GM12873 (cell line): ENCODE results near the gene HRAS.

ENCODE experiments used
- TF ChIP-seq, protein P1 (sequence below): IDR thresholded peaks from 2 replicates; pipeline ENCODE4 v1.5.1; 2012; ENCODE audit warnings: low read depth, mild to moderate bottlenecking, moderate library complexity, low read length, control low read depth; ENCODE audit not compliant: insufficient read depth; ENCODE audit errors: missing control alignments

HRAS gene

DNA sequence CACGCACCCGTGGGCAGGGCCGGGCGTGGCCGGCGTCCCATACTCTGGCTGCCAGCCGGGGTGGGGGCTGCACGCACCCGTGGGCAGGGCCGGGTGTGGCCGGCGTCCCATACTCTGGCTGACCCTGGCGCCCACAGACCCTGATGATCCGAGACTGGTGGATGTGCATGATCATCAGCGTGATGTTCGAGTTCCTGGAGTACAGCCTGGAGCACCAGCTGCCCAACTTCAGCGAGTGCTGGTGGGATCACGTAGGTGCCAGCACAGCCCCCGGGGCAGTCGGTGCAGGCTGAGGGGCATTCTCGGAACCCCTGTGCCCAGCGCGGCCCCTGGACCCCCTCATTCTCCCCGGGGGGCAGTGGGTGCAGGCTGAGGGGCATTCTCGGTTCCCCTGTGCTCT is 47.3 kb downstream of the HRAS start:
- TF ChIP-seq, protein P1, sequence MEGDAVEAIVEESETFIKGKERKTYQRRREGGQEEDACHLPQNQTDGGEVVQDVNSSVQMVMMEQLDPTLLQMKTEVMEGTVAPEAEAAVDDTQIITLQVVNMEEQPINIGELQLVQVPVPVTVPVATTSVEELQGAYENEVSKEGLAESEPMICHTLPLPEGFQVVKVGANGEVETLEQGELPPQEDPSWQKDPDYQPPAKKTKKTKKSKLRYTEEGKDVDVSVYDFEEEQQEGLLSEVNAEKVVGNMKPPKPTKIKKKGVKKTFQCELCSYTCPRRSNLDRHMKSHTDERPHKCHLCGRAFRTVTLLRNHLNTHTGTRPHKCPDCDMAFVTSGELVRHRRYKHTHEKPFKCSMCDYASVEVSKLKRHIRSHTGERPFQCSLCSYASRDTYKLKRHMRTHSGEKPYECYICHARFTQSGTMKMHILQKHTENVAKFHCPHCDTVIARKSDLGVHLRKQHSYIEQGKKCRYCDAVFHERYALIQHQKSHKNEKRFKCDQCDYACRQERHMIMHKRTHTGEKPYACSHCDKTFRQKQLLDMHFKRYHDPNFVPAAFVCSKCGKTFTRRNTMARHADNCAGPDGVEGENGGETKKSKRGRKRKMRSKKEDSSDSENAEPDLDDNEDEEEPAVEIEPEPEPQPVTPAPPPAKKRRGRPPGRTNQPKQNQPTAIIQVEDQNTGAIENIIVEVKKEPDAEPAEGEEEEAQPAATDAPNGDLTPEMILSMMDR: no peak

DNA sequence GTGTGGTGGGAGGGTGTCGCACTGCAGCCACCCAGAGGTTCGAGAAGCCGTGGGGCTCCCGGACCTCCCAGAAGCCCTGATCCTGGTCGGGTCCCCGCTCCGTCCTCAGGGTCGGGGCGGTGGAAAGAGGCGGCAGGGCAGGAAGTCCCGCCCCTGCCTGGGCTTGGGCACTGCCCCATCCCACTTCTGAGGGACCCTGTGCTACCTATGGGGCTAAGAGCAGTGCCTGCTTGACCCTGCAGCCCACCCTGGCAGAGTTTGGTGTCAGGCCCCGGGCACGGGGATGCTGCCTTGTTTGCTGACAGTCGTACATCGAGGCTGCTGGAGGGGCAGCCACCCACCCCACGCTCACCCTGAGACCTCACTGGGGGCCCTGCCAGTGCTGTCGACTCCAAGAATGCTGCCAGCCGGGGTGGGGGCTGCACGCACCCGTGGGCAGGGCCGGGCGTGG is 47.8 kb downstream of the HRAS start:
- TF ChIP-seq, protein P1: no peak

DNA sequence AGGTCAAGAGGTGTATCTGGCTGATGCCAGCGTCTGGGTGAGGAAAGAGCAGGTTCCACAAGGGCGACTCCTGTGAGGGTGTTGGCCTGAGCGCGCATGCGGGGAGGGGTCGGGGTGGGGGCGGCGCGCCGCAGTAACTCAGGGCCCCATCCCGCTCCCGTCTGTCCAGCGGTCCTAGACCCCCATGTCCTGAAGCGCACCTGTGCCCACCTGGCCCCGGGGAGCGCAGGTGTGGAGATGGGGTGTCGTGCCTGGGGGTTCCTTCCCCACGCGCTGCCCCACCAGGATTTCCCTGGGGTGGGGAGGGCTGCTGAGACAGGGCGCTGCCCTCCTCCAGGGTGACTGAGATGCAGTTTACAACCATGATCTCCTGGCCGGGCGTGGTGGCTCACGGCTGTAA is 49.2 kb downstream of the HRAS start:
- TF ChIP-seq, protein P1: no peak

DNA sequence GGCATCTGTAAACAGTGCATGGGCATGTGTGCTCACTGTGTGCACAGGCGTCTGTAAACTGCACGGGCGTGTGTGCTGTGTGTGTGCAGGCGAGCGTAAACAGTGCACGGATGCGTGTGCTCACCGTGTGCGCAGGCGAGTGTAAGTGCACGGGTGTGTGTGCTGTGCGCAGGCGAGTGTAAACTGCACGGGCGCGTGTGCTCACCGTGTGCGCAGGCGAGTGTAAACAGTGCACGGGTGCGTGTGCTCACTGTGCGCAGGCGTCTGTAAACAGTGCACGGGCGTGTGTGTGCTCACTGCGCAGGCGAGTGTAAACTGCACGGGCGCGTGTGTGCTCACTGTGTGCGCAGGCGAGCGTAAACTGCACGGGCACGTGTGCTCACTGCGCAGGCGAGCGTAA is 50.8 kb downstream of the HRAS start:
- TF ChIP-seq, protein P1: no peak
